Transverse colon (tissue), 4 donors: ENCODE results near the gene LGI2.

Experiments
- POLR2AphosphoS5 ChIP-seq, 3 donors: sonication (generic); formaldehyde crosslinking; IDR thresholded peaks; one replicate each; pipeline ENCODE4 v1.6.1; 2016; ENCODE audit warnings: antibody characterized with exemption in 3 of 3
- TF ChIP-seq, protein P1 (sequence below), 5 experiments: fragments of 200-600 bp in 3 of 5; fragments of 450-650 bp in 2 of 5; sonication (generic) in 3 of 5; IDR thresholded peaks; 1 replicate in 2 of 5; 2 replicates in 3 of 5; pipeline ENCODE4 v1.5.1; 2016 to 2017; ENCODE audit warnings: antibody characterized with exemption in 5 of 5, inconsistent platforms in 3 of 5, mild to moderate bottlenecking in 2 of 5, moderate library complexity in 1 of 5

DNA sequence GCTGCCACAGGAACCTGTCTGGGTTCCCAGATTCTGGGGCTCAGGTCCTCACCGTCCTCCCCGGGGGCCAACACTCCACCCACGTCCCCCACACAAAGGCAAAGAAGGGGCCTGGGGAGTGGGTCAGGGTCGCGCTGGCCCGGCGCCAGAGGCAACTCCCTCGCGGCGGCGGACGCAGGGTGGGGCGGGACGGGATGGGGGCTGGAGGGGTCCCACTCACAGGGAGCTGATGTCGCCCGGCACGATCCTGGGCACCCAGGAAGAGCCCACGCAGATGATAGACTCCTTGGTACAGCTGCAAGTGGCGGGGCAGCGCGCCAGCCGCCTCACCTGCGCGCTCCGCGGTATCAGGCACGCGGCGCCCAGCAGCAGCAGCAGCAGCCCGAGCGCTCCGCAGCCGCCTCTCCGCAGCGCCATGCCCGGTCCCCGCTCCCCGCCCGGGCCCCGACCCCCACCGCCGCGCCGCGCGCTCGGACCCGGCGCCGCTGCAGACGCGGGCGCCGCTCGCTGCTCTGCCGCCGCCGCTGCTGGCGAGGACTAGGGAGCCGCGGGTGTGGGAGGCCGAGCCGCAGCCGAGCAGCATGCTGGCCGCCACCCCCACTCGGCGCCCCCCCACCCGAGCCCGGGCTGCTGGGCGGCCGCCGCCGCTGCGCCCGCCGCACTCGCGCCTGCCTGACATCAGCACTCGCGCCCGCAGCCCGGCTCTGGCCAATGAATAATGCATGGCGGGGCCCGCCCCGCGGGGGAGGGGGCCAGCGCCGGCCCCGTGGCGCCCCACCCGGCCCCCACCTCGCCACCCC lies at the start of gene LGI2:
- TF ChIP-seq POLR2AphosphoS5 (IDR thresholded peaks at IDR 0.05): no peak
- TF ChIP-seq, protein P1, sequence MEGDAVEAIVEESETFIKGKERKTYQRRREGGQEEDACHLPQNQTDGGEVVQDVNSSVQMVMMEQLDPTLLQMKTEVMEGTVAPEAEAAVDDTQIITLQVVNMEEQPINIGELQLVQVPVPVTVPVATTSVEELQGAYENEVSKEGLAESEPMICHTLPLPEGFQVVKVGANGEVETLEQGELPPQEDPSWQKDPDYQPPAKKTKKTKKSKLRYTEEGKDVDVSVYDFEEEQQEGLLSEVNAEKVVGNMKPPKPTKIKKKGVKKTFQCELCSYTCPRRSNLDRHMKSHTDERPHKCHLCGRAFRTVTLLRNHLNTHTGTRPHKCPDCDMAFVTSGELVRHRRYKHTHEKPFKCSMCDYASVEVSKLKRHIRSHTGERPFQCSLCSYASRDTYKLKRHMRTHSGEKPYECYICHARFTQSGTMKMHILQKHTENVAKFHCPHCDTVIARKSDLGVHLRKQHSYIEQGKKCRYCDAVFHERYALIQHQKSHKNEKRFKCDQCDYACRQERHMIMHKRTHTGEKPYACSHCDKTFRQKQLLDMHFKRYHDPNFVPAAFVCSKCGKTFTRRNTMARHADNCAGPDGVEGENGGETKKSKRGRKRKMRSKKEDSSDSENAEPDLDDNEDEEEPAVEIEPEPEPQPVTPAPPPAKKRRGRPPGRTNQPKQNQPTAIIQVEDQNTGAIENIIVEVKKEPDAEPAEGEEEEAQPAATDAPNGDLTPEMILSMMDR (IDR thresholded peaks at IDR 0.05): no peak
